IMR-90 (cell line): Measurements from ENCODE around the gene SCARF2. TPM values are rescaled to one million over a fixed set of nuclear protein-coding genes. Genes with fewer than 3 reads are reported as not detected.

ENCODE experiments used
- ATAC-seq: fragments of 200-7000 bp; cut with Tn5 transposase; 2 replicates; pipeline ENCODE4 v1.9.1; 2020; ENCODE audit warnings: low read depth, mild to moderate bottlenecking, moderate library complexity
- BruUV-seq: library from RNA; stranded (reverse); fragments of 400-500 nt; replicated peaks from 2 replicates; lab custom pipeline; 2021; lab: Mats Ljungman, UMichigan
- CTCF ChIA-PET: fragments of 300-600 bp; formaldehyde crosslinking; extraction: SDS; loops from one replicate; lab custom pipeline; 2021; ENCODE audit warnings: antibody characterized with exemption; lab: Yijun Ruan, JAX
- POLR2A ChIA-PET: fragments of 300-600 bp; sonication (Branson Sonifier 250); formaldehyde crosslinking; loops from one replicate; lab custom pipeline; 2022; ENCODE audit warnings: antibody characterized with exemption; ENCODE audit not compliant: unreplicated experiment; lab: Charles Lee
- DNase-seq: peaks from one replicate; pipeline ENCODE4 v3.0.0; 2013
- H2AFZ ChIP-seq: replicated peaks from 2 replicates; pipeline ENCODE3; 2013; ENCODE audit warnings: low read length, mild to moderate bottlenecking; ENCODE audit not compliant: poor library complexity
- H2AK5ac ChIP-seq: 2 replicates; pipeline ENCODE4 v1.6.1; 2013; ENCODE audit warnings: low read depth, low read length, inconsistent platforms
- H2AK9ac ChIP-seq: replicated peaks from 2 replicates; pipeline ENCODE3; 2013; ENCODE audit warnings: mild to moderate bottlenecking, low read depth, low read length, moderate library complexity; ENCODE audit not compliant: poor library complexity
- H2BK120ac ChIP-seq: 2 replicates; pipeline ENCODE4 v1.6.1; 2013; ENCODE audit warnings: low read depth, low read length, inconsistent platforms
- H2BK15ac ChIP-seq: 3 replicates; pipeline ENCODE4 v1.6.1; 2013; ENCODE audit warnings: low read depth, low read length, inconsistent platforms
- H2BK20ac ChIP-seq: 2 replicates; pipeline ENCODE4 v1.6.1; 2013; ENCODE audit warnings: low read depth, mild to moderate bottlenecking, inconsistent platforms, low read length, moderate library complexity
- H2BK5ac ChIP-seq: 2 replicates; pipeline ENCODE4 v1.6.1; 2013; ENCODE audit warnings: mild to moderate bottlenecking, low read depth, low read length, inconsistent platforms; ENCODE audit not compliant: poor library complexity, severe bottlenecking
- H3K14ac ChIP-seq: replicated peaks from 2 replicates; pipeline ENCODE4 v1.6.1; 2013; ENCODE audit warnings: low read depth, low read length, inconsistent platforms
- H3K18ac ChIP-seq: 2 replicates; pipeline ENCODE4 v1.6.1; 2013; ENCODE audit warnings: low read depth, low read length, control low read depth
- H3K23ac ChIP-seq: 2 replicates; pipeline ENCODE4 v1.6.1; 2013; ENCODE audit warnings: low read depth, low read length, inconsistent platforms
- H3K27ac ChIP-seq: 2 replicates; pipeline ENCODE4 v1.5.1; 2013; ENCODE audit warnings: mild to moderate bottlenecking, control low read depth, low read length; ENCODE audit not compliant: insufficient read depth
- H3K27me3 ChIP-seq: 2 replicates; pipeline ENCODE4 v1.6.1; 2013; ENCODE audit warnings: low read length; ENCODE audit not compliant: control insufficient read depth, insufficient read depth
- H3K36me3 ChIP-seq: 2 replicates; pipeline ENCODE4 v1.6.1; 2013; ENCODE audit warnings: low read length, mixed read lengths; ENCODE audit not compliant: control insufficient read depth, insufficient read depth
- H3K4ac ChIP-seq: 2 replicates; pipeline ENCODE4 v1.6.1; 2013; ENCODE audit warnings: low read depth, low read length, inconsistent platforms
- H3K4me1 ChIP-seq: 2 replicates; pipeline ENCODE4 v1.6.1; 2013; ENCODE audit warnings: low read length, mixed read lengths; ENCODE audit not compliant: control insufficient read depth, insufficient read depth
- H3K4me2 ChIP-seq: 2 replicates; pipeline ENCODE4 v1.6.1; 2013; ENCODE audit warnings: low read depth, mild to moderate bottlenecking, control low read depth, low read length, moderate library complexity
- H3K4me3 ChIP-seq: 2 replicates; pipeline ENCODE4 v1.5.1; 2013; ENCODE audit warnings: low read depth, mild to moderate bottlenecking, control low read depth, low read length, moderate library complexity; ENCODE audit not compliant: insufficient read depth
- H3K56ac ChIP-seq: 2 replicates; pipeline ENCODE4 v1.6.1; 2013; ENCODE audit warnings: low read length, inconsistent platforms; ENCODE audit not compliant: insufficient read depth; ENCODE audit errors: extremely low read depth
- H3K79me1 ChIP-seq, 2 experiments: 2 replicates each; pipeline ENCODE4 v1.6.1; 2013; ENCODE audit warnings: low read length in 2 of 2, inconsistent platforms in 1 of 2, low read depth in 1 of 2
- H3K9ac ChIP-seq: 2 replicates; pipeline ENCODE4 v1.6.1; 2013; ENCODE audit warnings: low read depth, low read length, control low read depth
- H3K9me1 ChIP-seq: 2 replicates; pipeline ENCODE4 v1.6.1; 2013; ENCODE audit warnings: low read length, inconsistent platforms; ENCODE audit not compliant: insufficient read depth
- H3K9me3 ChIP-seq: 2 replicates; pipeline ENCODE4 v1.6.1; 2013; ENCODE audit warnings: low read length; ENCODE audit not compliant: control insufficient read depth, insufficient read depth
- H4K20me1 ChIP-seq: 2 replicates; pipeline ENCODE4 v1.6.1; 2013; ENCODE audit warnings: low read length, inconsistent platforms; ENCODE audit not compliant: insufficient read depth
- H4K5ac ChIP-seq: 2 replicates; pipeline ENCODE4 v1.6.1; 2013; ENCODE audit warnings: mild to moderate bottlenecking, low read depth, low read length, control low read depth
- H4K8ac ChIP-seq, 2 experiments: 2 replicates each; pipeline ENCODE4 v1.6.1; 2013; ENCODE audit warnings: low read depth in 2 of 2, low read length in 2 of 2, control low read depth in 1 of 2, inconsistent platforms in 1 of 2
- H4K91ac ChIP-seq: 2 replicates; pipeline ENCODE4 v1.6.1; 2013; ENCODE audit warnings: low read depth, low read length, inconsistent platforms; ENCODE audit not compliant: insufficient read depth
- BHLHE40 ChIP-seq: fragments of 150-350 bp; IDR thresholded peaks from 2 replicates; pipeline ENCODE4 v1.6.1; 2016; ENCODE audit warnings: mild to moderate bottlenecking, low read depth, low read length
- CEBPB ChIP-seq: IDR thresholded peaks from 2 replicates; pipeline ENCODE4 v1.6.1; 2012; ENCODE audit warnings: low read depth, low read length, improper control_type of control experiment
- CHD1 ChIP-seq: IDR thresholded peaks from 2 replicates; pipeline ENCODE4 v1.6.1; 2012; ENCODE audit warnings: low read depth, low read length, improper control_type of control experiment
- CTCF ChIP-seq: conservative IDR thresholded peaks from 2 replicates; pipeline ENCODE4 v1.5.1; 2012; ENCODE audit warnings: mild to moderate bottlenecking, low read depth, low read length, improper control_type of control experiment
- FOS ChIP-seq: fragments of 150-350 bp; IDR thresholded peaks from 2 replicates; pipeline ENCODE4 v1.6.1; 2016; ENCODE audit warnings: low read depth, low read length
- MAZ ChIP-seq: IDR thresholded peaks from 2 replicates; pipeline ENCODE4 v1.6.1; 2012; ENCODE audit warnings: low read depth, mild to moderate bottlenecking, low read length, improper control_type of control experiment, moderate library complexity, borderline replicate concordance
- POLR2A ChIP-seq: IDR thresholded peaks from 2 replicates; pipeline ENCODE4 v1.6.1; 2012; ENCODE audit warnings: mild to moderate bottlenecking, low read depth, low read length
- RAD21 ChIP-seq: IDR thresholded peaks from 2 replicates; pipeline ENCODE4 v1.6.1; 2012; ENCODE audit warnings: low read length, improper control_type of control experiment
- RFX5 ChIP-seq: IDR thresholded peaks from 2 replicates; pipeline ENCODE4 v1.8.0; 2012; ENCODE audit warnings: low read depth, mild to moderate bottlenecking, low read length, moderate library complexity
- SMC3 ChIP-seq: fragments of 150-350 bp; IDR thresholded peaks from 2 replicates; pipeline ENCODE4 v1.6.1; 2016; ENCODE audit warnings: low read depth, mild to moderate bottlenecking, antibody characterized with exemption, low read length, moderate library complexity
- WGBS, 2 experiments: methylation state at CpG; one replicate each; pipeline versions ENCODE4 v1.1.5 to v1.1.7; 2013; ENCODE audit warnings: missing lambda C conversion rate in 2 of 2; ENCODE audit not compliant: insufficient read length in 1 of 2; ENCODE audit errors: extremely low coverage in 2 of 2; 5-methylcytosine and 5-hydroxymethylcytosine counted together
- dilution Hi-C: fragments of 300-500 bp; cut with HindIII; formaldehyde crosslinking; loops from one replicate; pipeline ENCODE4 v1.14.3; 2018; ENCODE audit warnings: low sequenced_read_pairs; ENCODE audit not compliant: unreplicated experiment
- in situ Hi-C: fragments of 300-500 bp; cut with MboI; formaldehyde crosslinking; loops from 3 replicates; pipeline ENCODE4 v1.14.3; 2019; ENCODE audit warnings: low sequenced_read_pairs, inconsistent platforms, mixed read lengths
- intact Hi-C: fragments of 100-400 bp; cut with micrococcal nuclease; formaldehyde crosslinking; loops from 2 replicates; pipeline ENCODE4 v1.10.0; 2022
- polyA plus RNA-seq, 3 experiments: library from polyadenylated mRNA; depleted of rRNA; stranded (reverse); fragments of >200 nt; gene quantifications; 2 replicates each; pipeline ENCODE4 v1.2.3, GENCODE V29; 2012; ENCODE audit warnings: low replicate concordance in 1 of 3
- total RNA-seq: library from RNA; depleted of rRNA; stranded (reverse); fragments of >200 nt; gene quantifications from 2 replicates; pipeline ENCODE4 v1.2.3, GENCODE V29; 2012

The SCARF2 gene
- total and polyA plus RNA-seq, 2 of the 4 experiments (the other 2 are of a cell fraction), result 3.4 to 37.0 TPM

- Histone ChIP-seq H3K36me3 (peaks cover 43% of the 10 kb centered on the region), H4K91ac (no peak overlapping the region), H3K79me1 (0 out of 4 replicates have a peak, but pooled peaks cover 0 to 6% of the 10 kb centered on the region in 2 experiments), H2AK5ac (no peak overlapping the region), H4K8ac (no peak overlapping the region), H3K4me3 (no peak overlapping the region), H2AFZ (no peak overlapping the region), H4K5ac (no peak overlapping the region), H2BK20ac (no peak overlapping the region), H3K4ac (no peak overlapping the region), H2BK5ac (no peak overlapping the region), H3K23ac (no peak overlapping the region), H3K56ac (no peak overlapping the region), H4K20me1 (no peaks in the 10 kb centered on the region; the same call in 1 of the 2 replicates), H2AK9ac (no peak overlapping the region), H3K27me3 (no peaks in the 10 kb centered on the region), H3K4me2 (no peak overlapping the region), H2BK120ac (no peak overlapping the region), H3K27ac (no peak overlapping the region), H3K9me1 (0 out of 2 replicates have a peak, but pooled peaks cover 3% of the 10 kb centered on the region), H3K4me1 (no peaks in the 10 kb centered on the region), H2BK15ac (no peak overlapping the region), H3K18ac (no peak overlapping the region), H3K9me3 (no peaks in the 10 kb centered on the region), H3K14ac (no peak overlapping the region), H3K9ac (no peak overlapping the region)
- DNase-seq (no peak), ATAC-seq (no peak)
- TF ChIP-seq CHD1 (no peak), FOS (no peak), CTCF (no peak), RFX5 (no peak), MAZ (no peak), BHLHE40 (no peak), CEBPB (no peak), SMC3 (no peak), RAD21 (no peak), POLR2A (no peak)
- intact Hi-C loops, result no loop called here
- CTCF ChIA-PET, result no interaction called here
- WGBS, 2 experiments, result no CpG with 5 or more reads among the region's 5 CpGs
- in situ Hi-C loops, result loop anchor here (10.0 kb wide), 1 partner anchor 51 kb away; no protein-coding TSS in a partner anchor
- POLR2A ChIA-PET, result no interaction called here
- dilution Hi-C loops, result no loop called here
- no TSS peak for BruUV-seq
These were observed 28.1 kb upstream of the SCARF2 start for GRCh38 chr22:20465759-20466077.
